T-helper 1 cell treated with Interleukin-12 subunit alpha and Interleukin-12 subunit beta and Interleukin-4 antibody, amounts not matched to agents 30 ng/mL and 1 ng/mL, for 36 hours (primary cell): Measurements from ENCODE around the gene CADPS. TPM values are rescaled to one million over a fixed set of nuclear protein-coding genes. Genes with fewer than 3 reads are reported as not detected.

Source experiments
- intact Hi-C: fragments of 100-400 bp; cut with micrococcal nuclease; formaldehyde crosslinking; loops from one replicate; pipeline ENCODE4 v1.15.1; 2024
- total RNA-seq: library from RNA; stranded (reverse); gene quantifications from 2 replicates; pipeline ENCODE4 v1.2.3, GENCODE V29; 2022

CADPS gene
- total RNA-seq, 1 donor from 2014 or later = not detected

GRCh38 chr3:62873761-62874710 is 1.2 kb downstream of the CADPS start:
- intact Hi-C loops = loop anchor here (10.0 kb wide), 1 partner anchor 499 kb away; the partner anchor contains the start of gene FEZF2

GRCh38 chr3:62873451-62873760 is 1.8 kb downstream of the CADPS start:
- intact Hi-C loops = loop anchor here (10.0 kb wide), 1 partner anchor 499 kb away; the partner anchor contains the start of gene FEZF2

GRCh38 chr3:62872318-62872717 is 2.9 kb downstream of the CADPS start:
- intact Hi-C loops = loop anchor here (10.0 kb wide), 1 partner anchor 498 kb away; the partner anchor contains the start of gene FEZF2

GRCh38 chr3:62870321-62870720 is 4.9 kb downstream of the CADPS start:
- intact Hi-C loops = loop anchor here (10.0 kb wide), 1 partner anchor 496 kb away; the partner anchor contains the start of gene FEZF2

GRCh38 chr3:62863648-62864047 is 11.6 kb downstream of the CADPS start:
- intact Hi-C loops = no loop called here

- intact Hi-C loops = no loop called here
Observed at GRCh38 chr3:62859203-62859791, 15.9 kb downstream of the CADPS start.

- intact Hi-C loops = no loop called here
Observed at GRCh38 chr3:62845996-62846395, 29.2 kb downstream of the CADPS start.

- intact Hi-C loops = no loop called here
Observed at GRCh38 chr3:62843508-62843907, 31.7 kb downstream of the CADPS start.

GRCh38 chr3:62839748-62840147 is 35.5 kb downstream of the CADPS start:
- intact Hi-C loops = no loop called here

- intact Hi-C loops = no loop called here
Observed at GRCh38 chr3:62837145-62837787, 38.0 kb downstream of the CADPS start.

GRCh38 chr3:62835554-62836236 is 39.5 kb downstream of the CADPS start:
- intact Hi-C loops = no loop called here

- intact Hi-C loops = no loop called here
Observed at GRCh38 chr3:62833538-62833937, 41.7 kb downstream of the CADPS start.

GRCh38 chr3:62832553-62832952 is 42.7 kb downstream of the CADPS start:
- intact Hi-C loops = no loop called here

- intact Hi-C loops = no loop called here
Observed at GRCh38 chr3:62830727-62831322, 44.4 kb downstream of the CADPS start.

- intact Hi-C loops = no loop called here
Observed at GRCh38 chr3:62827550-62827949, 47.7 kb downstream of the CADPS start.

- intact Hi-C loops = no loop called here
Observed at GRCh38 chr3:62824965-62825592, 50.1 kb downstream of the CADPS start.

- intact Hi-C loops = no loop called here
Observed at GRCh38 chr3:62823461-62824050, 51.7 kb downstream of the CADPS start.

- intact Hi-C loops = no loop called here
Observed at GRCh38 chr3:62822905-62823304, 52.3 kb downstream of the CADPS start.

- intact Hi-C loops = no loop called here
Observed at GRCh38 chr3:62818347-62818746, 56.9 kb downstream of the CADPS start.

GRCh38 chr3:62817678-62818077 is 57.5 kb downstream of the CADPS start:
- intact Hi-C loops = no loop called here
